ENCODE data around the gene RAP1GAP2.
"Not testable (repeated sequence)": the region's sequence is repeated elsewhere in the genome, so short reads cannot be mapped to it uniquely, and the experiment has no call there.

The RAP1GAP2 gene

DNA sequence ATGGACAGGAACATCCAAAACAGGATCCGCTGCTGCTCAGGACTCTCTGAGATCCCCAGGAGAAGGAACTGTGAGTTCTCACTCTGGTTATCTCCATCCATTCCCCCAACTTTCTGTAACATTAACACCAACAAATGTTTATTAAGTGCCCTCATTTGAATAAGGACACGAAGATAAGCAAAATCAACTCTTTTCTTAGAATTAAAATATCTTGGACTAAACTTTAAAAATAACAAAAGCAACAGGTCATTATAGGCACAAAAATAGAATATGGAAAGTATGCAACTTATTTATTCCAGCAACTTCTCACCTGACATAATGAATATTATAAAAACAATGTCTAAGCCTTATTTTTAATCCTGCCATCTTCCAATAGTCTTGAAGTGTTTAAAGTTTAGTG lies 267.3 kb downstream of the RAP1GAP2 start, which contains the start of gene OR1D5:
OR1D5 (minus strand) TSS at position 101 of the 400 bp plus-strand sequence; CDS start at position 101, 0 bp downstream.
- DNase-seq, result not testable (repeated sequence)

DNA sequence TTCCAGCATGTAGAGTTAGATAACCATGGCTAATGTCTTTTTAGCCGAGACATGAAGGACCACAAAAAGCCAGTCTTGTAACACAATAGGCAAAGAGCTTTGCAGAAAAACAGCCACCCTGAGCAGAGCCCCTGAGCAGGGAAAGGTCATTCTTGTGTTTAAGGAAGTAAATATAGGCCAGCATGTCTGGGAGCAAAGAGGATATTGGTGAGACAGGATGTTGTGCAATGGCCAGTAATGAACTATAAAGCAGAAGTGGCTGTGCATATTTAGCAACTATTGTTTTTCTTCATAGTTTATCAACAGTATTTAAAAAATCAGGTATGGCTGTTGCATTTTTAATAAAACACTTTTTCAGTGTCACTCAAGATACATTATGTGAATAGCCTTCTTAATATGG lies 269.0 kb downstream of the RAP1GAP2 start:
- not testable (repeated sequence) for DNase-seq

DNA sequence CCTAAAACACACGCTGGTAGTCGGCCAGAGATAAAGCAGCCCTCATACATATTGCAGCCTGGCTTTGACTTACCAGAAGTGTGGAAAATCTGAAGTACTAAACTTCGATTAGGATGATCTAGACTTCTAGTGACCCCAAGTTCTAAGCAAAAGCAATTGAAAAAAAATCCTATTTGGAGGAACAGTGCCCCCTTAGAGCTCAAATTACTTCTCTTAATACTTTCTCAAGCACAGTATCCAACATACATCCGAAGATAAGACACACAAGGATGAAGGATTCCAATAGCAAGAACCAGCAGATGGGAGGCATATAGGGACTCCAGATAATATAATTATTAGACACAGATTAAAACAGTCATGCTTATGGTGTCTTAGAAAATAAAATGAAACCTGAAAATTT lies 277.6 kb downstream of the RAP1GAP2 start:
- not testable (repeated sequence) for DNase-seq

All from stimulated activated CD4-positive, alpha-beta T cell treated with anti-CD3 and anti-CD28 coated beads, Interleukin-1b, Interleukin-23, amount 100 ng/mL, for 48 hours (primary cell).